Fibroblast of villous mesenchyme (primary cell): Measurements from ENCODE around the gene TMEM212. TPM values are rescaled to one million over a fixed set of nuclear protein-coding genes. Genes with fewer than 3 reads are reported as not detected.

ENCODE experiments used
- DNase-seq: peaks from one replicate; pipeline ENCODE4 v3.0.0-alpha.2; 2010; ENCODE audit warnings: low read depth
- H3K4me3 ChIP-seq: 2 replicates; pipeline ENCODE4 v1.5.1; 2011; ENCODE audit warnings: low read depth, mild to moderate bottlenecking, low read length
- total RNA-seq: library from RNA; depleted of rRNA; stranded (reverse); fragments of >200 nt; gene quantifications from 2 replicates; pipeline ENCODE4 v1.2.3, GENCODE V29; 2012
- TF ChIP-seq, protein P1 (sequence below): IDR thresholded peaks from 2 replicates; pipeline ENCODE4 v1.5.1; 2012; ENCODE audit warnings: low read depth, mild to moderate bottlenecking, low read length; ENCODE audit not compliant: insufficient read depth

Gene TMEM212
- total RNA-seq, 1 donor: not detected

DNA sequence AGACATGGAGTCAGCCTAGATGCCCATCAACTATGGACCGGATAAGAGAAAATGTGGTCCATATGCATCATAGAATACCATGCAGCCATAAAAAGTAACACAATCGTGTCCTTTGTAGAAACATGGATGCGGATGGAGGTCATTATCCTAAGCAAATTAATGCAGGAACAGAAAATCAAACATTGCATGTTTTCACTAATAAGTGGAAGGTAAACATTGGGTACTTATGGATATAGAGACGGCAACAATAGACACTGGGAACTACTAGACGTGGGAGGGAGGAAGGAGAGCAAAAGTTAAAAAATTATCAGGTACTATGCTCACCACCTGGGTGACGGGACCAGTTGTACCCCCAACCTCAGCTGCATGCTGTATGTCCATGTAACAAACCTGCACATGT, 35.3 kb upstream of the TMEM212 start:
- H3K4me3 ChIP-seq: no peak overlapping the region
- DNase-seq: no peak
- TF ChIP-seq, protein P1, sequence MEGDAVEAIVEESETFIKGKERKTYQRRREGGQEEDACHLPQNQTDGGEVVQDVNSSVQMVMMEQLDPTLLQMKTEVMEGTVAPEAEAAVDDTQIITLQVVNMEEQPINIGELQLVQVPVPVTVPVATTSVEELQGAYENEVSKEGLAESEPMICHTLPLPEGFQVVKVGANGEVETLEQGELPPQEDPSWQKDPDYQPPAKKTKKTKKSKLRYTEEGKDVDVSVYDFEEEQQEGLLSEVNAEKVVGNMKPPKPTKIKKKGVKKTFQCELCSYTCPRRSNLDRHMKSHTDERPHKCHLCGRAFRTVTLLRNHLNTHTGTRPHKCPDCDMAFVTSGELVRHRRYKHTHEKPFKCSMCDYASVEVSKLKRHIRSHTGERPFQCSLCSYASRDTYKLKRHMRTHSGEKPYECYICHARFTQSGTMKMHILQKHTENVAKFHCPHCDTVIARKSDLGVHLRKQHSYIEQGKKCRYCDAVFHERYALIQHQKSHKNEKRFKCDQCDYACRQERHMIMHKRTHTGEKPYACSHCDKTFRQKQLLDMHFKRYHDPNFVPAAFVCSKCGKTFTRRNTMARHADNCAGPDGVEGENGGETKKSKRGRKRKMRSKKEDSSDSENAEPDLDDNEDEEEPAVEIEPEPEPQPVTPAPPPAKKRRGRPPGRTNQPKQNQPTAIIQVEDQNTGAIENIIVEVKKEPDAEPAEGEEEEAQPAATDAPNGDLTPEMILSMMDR: no peak

DNA sequence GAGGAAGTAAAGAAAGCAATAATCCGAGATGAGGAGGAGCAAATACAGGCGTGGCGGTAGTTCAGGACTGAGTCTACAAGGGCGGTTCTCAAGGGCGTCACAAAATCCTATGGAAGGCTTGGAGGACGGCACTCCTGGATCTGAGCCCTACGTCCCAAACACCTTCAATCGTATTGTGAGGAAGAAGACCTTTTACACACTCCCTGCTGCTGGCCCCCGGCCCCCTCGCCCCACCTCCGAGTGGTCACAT, 33.6 kb upstream of the TMEM212 start:
- DNase-seq: peak; percentile 87
- H3K4me3 ChIP-seq: peak overlapping the region; percentile 84
- TF ChIP-seq, protein P1: no peak

DNA sequence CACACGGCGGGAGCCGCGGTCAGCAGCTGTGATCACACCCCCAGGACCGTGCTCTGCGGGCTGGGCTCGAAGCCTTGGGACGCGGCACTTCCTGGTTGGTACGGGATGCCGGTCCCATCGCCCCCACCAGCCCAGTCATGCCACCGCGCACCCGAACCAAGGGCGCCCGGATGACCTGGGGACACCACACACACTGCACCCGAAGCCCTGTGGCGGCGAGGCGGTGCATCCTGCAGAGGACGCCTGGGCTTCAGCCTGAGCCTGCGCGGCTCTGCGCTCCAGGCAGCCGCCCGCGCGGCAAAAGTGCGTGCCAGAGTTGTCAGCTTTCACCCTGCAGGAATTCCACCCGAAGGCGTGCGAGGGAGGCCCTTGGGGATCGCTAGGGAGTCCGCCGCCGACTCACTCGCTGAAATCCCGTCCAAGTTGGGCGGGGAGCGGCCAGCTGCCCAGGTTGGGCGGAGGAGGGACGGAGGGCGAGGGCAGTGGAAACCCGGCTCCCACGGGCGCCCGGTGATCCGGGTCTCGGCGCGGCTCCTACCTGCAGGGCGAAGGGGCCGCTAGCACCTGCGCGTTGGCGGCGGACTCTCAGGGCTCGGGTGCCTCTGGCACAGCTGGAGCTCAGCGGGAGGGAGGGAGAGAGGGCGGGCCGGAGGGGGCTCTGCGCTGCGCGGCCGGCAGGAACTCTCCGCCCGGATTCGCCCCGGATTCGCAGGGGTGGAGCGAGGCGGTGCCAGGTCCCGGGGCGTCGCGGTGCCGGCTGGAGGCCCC, 33.1 kb upstream of the TMEM212 start, which contains the start of gene PLD1:
PLD1 (minus strand) TSS at position 623 of the 768 bp plus-strand sequence. CDS start 72,432 bp downstream, outside the sequence.
- TF ChIP-seq, protein P1: no peak
- peak within 1 kb of the TSS; percentile 84 for H3K4me3 ChIP-seq
- DNase-seq: peak; percentile 91

DNA sequence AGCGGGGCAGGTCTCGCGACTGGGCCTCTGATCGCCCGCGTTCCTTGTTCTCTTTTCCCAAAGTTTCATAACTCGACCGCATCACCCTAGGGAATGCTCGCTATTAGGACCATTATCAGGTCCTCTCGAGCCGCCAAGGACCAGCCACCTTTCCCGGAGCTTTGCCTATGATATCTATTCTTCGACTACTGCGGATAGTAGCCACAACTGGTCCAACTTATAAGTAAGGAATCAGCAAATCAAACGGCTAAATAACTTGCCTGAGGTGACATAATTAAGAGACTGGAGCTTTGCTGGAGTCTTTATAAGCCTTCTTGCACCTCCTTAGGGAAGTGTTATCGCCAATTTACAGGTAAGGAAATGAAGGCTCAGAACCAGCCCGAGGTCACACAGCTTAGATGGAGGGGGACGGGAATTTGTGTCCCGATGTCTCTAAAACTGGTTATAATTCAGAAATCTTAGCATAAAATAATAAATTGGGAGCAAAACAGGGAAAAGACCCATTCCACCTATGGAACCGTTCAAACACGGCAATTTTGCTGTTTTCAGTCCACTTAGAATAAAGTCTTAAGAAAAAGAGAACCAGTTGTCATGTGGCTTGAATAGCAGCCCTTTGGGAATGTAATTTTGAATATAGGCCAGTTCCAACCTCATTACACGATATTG, 32.4 kb upstream of the TMEM212 start:
- no peak for DNase-seq
- peak overlapping the region; percentile 84 for H3K4me3 ChIP-seq
- TF ChIP-seq, protein P1: no peak

DNA sequence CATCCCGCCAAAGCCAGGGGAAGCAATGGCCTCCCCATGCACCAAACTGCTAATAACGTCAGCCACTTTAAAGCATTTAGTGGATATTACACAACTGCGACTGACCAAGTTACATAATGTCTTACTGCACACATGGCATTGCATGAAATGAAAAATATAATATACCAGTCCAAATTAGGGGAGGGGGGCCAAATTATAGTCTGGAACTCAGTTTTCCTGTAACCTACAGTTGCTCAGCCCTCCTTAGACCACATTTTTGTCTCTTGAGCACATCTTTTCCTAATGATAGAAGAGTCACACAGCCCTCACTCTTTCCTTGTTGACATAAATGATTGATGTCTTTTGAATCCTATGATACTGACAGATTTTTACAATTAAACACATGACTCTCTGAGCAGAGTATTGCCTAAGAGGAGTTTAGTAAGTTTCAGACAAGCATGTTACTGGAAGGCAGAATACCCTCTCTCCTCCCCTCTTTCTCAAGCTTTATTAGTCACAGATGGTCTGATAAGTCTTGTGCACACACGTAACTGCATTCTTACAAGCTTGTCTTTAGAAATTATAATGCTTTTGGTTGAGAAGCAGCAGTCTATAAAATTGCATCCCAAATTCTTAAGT, 31.7 kb upstream of the TMEM212 start:
- H3K4me3 ChIP-seq: peak overlapping the region; percentile 84
- TF ChIP-seq, protein P1: no peak
- peak; percentile 100 for DNase-seq

DNA sequence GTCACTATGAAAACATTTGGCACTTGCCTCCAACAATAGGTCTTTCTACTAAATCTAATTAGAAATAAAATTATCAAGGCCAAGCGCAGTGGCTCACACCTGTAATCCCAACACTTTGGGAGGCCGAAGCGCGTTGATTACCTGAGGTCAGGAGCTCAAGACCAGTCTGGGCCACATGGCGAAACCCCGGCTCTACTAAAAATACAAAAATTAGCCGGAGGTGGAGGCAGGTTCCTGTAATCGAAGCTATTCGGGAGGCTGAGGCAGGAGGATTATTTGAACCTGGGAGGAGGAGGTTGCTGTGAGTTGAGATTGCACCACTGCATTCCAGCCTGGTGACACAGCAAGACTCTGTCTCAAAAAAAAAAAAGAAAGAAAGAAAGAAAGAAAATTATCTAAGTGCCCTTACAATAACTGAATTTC, 31.2 kb upstream of the TMEM212 start:
- H3K4me3 ChIP-seq: no peak overlapping the region
- DNase-seq: peak; percentile 81
- TF ChIP-seq, protein P1: no peak
